ENCODE results near the gene CDH23.

CDH23 gene

DNA sequence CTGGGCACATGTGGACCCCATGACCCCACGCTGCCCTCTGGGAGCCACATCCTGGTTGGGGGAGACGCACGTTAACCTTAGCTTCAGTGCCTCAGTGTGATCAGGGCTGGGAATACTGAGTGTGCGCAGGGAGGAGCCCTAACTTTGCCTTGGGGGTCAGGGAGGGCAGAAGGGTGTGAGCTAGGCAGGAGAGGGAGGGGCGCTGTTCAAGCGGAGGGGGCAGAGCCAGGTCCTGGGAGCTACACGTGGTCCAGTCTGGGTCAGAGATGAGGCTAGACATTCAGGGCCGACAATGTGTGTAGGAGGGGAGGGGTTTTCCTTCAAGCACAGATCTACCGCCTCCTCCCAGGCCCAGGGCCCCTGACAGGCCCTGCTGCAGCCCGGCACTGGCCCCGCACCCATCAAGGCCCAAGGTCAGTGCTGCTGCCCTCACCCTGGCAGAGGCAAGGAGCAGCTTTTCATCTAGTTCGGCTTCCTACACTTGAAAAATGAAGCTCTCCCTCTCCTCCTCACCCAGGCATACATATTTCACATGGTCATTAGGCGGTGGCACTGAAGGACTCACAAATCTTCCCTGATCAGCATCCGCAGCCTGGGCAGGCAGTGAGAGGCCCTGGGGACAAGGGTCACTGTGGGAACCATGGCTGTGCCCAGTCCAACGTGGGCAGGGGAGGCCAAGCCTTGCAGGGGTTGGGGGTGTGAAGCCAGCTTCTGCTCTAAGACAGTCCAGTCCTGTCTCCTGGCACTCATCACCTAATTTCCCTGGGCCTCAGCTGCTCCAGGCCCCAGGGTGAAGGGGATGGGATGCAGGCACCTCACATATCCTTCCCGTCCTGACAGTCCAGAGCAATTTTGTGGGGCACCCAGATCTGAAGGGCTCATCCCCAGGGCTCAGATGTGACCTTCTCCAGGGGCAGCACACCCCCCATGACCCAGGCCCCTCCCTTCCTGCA, 275.6 kb downstream of the CDH23 start:
- DNase-seq = no peak

DNA sequence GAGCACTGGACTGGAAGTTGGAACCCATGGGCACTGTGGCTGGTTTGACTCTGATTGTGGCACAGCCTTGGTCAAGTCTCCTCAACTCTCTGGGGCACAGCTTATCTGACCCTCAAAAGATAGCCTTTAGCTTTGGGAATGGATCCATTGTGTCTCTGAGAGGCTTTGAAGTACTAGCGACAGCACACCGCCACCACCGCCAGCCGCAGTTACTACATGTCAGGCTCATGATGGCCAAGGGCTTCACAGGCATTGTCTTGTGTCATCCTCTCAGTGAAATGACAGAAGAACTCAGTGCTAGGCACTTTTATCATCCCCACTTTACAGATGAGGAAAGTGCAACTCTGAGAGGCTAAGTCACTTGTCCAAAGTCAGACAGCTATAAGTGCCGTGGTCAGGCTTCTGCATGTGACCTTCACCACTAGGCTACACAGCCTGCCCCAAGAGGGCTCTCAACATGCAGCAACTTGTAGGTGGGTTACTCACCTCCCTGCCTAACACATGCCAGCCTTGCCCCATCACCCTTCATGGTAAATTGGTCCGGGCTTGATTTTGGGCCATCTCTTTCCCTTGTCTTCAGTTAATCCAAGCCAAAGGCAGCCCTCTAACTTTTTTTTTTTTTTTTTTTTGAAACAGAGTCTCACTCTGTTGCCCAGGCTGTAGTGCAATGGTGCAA, 278.7 kb downstream of the CDH23 start:
- DNase-seq = no peak

DNA sequence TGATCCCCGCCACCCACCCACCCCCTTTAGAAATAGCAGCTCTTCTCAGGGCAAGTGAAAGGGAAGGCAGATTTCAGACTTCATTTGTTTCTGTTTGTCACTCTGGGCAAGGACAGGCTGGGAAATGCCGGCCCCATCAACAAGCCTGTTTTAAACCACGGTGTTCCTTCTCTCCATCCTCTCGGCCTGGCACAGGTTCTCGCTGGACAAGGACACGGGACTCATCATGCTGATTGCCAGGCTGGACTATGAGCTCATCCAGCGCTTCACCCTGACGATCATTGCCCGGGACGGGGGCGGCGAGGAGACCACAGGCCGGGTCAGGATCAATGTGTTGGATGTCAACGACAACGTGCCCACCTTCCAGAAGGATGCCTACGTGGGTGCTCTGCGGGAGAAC, 280.5 kb downstream of the CDH23 start:
- DNase-seq = no peak

DNA sequence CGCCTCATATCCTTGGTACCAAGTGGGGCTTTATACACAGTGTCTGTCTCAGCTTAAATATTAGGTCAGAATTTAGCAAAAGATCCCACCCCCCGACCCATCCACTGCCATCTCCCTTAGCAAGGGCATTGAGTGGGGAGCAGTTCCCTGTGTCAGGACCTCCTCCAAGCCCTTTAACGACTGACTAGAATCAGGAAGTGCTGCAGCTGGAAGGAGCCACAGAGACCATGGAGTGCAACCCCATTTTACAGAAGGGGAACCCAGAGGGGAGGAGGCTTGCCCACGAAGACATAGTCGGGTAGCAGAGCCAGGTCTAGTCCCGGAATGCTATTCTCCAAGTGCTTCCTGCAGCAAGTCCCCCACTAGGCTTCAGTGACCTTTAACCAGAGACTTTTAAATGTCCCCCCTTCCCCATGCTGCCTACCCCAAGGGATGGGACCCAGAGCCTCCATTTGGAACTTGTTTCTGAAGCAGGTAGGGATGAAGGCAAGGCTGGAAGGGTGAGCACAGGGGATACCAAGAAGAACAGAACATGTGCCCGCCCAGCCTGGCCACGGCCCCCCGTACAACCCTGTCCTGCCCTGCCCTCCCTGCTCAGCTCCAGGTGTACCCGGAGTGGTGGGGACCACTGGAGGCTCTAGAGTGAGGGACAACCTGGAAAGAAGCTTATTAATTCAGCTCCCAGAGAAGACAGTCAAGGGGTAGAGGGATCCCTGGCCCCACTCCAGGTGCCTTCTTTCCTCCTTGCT, 281.5 kb downstream of the CDH23 start:
- DNase-seq = no peak

DNA sequence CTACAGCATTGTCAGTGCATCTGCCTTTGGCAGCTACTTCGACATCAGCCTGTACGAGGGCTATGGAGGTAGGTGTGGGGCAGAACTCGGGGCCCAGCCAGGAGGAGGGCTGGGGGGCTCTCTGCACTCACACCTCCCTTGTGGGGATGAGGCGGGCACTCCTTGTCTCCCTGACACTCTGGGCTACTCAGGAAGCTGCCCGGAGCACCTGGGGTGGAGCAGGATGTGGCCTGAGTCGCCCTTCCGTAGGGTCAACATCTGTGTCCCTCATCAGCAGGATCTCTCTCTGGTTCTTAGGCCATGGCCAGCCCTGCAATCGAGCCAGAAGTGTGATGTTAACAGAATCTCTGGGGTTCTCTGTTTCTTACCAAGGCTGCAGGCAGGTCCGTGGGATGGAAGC, 282.7 kb downstream of the CDH23 start:
- DNase-seq = no peak

DNA sequence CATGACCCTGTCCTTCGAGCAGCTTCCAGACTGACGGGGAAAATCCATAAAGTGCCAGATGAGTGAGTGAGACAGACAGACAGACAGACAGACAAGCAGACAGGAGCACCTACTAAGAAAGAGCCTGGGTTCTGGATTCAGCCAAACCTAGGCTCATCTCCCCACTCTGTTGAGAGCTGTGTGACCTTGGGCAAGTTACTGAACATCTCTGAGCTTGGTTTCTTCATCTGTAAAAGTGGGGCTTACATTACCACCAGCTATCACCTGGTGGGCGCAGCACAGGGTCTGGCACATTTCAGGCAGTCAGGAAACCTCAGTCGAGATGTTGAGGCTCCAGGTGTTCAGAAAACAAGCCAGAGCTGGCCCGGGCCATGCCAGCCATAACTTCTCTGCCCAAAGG, 285.3 kb downstream of the CDH23 start:
- no peak for DNase-seq

DNA sequence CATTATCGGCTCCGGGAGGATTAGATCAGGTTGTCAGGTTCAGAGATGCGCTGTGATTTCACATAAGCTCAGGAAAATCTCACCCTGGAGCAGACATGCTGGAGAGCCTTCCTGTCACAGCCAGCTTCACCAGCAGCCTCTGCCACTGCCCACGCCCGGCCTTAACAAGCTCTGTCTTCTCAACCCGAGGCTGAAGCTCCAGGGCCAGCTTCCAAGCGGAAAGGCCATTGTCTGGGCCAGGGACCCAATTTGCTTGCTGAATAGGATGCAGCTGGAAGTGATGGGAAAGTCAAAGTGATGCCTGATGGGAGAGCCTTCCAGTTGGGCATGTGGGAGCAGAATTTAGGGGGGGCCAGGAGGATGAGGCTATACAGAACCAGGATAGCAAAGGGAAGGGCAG, 286.6 kb downstream of the CDH23 start:
- no peak for DNase-seq

DNA sequence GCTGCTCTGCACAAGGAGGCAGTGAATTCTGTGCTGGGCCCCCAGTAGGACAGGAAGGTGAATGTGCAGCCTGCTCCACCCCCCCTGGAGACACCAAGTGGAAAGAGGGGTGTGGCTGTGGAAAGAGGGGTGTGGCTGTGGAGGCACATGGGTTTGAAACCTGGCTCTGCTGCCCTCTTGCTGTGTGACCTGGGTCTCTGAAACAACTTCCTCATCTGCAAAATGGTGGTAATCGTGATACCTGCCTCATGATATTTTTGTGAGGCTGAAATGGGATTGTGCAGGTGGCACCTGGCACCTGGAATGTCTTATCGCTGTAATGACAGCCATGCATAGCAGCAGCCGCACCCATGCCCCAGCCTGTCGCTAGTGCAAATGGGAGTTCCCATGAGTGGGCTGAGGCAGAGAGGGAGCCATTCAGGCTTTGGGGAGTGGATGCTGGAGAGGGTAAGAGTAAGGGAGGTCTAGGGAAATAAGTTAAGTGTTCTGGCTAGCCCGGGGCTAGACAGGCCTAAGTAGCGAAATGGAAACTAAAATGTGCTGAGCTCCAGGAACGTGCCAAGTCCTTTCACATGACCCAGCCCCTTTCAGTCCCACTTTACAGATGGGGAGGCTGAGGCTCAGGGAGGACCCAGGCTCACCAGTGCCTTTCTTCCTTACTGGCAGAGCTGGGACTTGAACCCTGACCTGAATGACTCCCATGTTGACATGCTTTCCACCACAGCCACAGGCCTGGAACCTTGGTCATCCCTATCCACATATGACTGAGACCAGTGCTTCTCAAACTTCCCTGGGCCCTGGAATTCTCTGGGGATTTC, 287.8 kb downstream of the CDH23 start:
- DNase-seq = no peak

DNA sequence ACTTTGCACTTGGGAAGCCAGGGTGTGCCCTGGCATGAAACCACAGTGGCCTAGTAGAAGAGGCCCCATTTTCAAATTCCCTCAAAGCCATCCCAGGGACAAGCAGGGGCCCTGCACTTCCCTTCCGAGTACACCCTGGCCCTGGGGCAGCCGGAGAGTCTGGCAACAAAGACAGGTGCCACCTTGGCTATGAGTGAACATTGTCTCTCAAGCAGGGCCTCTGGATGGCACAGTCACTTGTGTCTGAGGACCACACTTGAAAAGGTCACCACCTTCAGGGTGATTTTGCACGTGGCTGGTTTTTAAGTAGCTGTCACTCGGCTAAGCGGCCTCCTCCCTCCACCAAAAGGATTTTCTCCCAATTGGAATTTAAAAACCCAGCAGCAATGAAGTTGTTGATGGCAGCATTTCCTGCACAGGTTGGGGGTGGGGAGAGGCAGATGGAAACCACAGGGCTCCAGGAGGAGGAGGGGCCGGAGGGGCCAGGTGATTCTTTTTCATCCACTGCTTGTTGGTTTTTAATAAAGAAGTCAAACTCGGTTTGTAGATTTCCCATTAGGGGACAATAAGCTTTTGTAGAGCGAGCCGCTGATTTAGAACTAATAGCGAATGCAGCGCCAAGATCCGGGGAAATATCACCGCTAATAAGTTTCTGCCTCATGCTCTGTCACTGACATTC, 289.0 kb downstream of the CDH23 start:
- no peak for DNase-seq

DNA sequence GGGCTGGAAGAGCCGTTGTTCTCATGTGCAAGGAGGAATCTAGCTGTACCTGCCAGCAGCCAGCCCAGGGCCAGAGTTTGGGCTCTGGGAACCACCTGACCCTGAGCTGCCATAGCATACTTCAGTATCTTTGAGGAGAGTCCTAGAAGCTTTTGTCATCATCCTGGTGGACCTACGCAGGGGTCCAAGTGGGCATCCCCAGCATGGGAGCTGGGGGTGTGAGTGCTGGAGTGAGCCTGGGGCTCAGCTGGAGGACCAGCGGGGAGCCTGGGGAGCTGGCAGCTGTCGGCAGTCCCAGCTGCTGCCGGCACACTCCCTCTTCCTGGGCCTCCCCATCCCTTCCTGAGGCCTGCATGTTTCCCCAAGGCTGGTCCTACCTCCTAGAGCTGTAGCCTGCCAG, 290.4 kb downstream of the CDH23 start:
- DNase-seq = no peak

DNA sequence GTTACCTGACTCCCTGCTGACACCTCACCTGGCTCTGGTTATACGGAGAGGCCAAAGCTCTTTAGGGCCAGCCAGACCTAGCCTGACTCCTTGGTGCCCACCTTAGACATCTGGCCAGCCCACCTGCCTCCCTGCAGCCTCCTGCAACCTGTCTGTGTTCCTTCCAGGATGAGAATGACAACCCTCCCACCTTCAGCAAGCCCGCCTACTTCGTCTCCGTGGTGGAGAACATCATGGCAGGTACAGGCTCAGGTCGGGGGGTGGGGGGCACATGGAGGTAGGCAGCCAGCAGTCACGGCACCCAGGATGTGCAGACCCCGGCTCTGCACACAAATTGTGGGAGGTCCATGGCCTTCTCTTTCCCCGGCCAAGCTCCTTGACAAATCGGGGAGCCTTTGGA, 290.8 kb downstream of the CDH23 start:
- DNase-seq = no peak

DNA sequence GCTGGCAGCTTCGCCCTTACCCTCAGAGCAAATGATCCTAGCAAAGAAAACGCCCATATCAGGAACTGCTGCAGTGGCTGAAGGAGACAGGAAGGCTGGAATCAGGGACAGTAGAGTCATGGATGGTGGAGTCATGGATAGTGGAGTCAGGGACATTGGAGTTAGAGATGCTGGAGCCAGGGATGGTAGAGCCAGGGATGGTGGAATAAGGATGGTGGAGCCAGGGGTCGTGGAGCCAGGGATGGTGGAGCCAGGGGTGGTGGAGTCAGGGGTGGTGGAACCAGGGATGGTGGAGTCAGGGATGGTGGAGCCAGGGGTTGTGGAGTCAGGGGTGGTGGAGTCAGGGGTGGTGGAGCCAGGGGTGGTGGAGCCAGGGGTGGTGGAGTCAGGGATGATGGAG, 291.5 kb downstream of the CDH23 start:
- no peak for DNase-seq

DNA sequence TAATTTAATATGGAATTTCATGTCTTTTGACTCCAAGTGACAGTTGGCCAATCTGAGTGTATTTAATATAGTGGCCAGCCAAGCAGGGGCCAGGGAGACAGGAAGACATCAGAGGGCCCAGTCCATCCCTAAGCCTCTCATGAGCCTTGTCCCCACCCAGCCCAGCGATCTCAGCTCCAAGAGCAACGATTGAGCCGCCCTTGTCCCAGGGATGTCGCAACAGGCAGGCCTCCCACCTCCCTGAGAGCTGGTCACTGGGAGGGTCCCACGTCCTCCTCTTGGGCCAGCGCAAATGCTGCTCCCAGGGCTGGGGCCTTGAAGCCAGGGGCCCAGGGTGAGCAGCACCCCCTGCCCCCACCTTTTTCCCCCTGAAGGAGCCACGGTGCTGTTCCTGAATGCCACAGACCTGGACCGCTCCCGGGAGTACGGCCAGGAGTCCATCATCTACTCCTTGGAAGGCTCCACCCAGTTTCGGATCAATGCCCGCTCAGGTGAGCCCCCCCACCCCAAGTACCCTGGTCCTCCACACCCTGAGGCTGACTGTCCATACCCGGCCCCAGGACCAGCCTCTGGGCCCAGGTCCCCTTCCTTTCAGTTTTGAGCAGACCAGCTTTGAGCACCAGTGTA, 293.5 kb downstream of the CDH23 start:
- no peak for DNase-seq

DNA sequence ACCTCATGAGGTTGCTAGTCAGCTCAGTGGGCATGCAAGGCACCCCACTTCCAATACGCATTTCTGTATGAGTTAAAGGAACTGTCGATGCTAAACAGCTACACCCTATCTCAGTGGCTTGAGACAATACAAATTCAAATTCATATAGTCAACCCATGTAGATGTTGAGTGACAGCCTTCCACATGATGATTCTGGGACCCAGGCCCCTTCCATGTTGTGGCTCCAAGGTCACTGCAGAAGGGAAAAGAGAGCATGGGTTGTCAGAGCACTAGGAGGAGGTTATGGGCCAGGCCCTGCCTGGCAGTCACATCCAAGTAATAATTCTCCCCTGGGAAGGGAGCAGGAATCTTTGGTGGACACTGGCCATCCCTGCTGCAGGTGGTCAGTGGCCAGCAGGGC, 294.7 kb downstream of the CDH23 start:
- no peak for DNase-seq

DNA sequence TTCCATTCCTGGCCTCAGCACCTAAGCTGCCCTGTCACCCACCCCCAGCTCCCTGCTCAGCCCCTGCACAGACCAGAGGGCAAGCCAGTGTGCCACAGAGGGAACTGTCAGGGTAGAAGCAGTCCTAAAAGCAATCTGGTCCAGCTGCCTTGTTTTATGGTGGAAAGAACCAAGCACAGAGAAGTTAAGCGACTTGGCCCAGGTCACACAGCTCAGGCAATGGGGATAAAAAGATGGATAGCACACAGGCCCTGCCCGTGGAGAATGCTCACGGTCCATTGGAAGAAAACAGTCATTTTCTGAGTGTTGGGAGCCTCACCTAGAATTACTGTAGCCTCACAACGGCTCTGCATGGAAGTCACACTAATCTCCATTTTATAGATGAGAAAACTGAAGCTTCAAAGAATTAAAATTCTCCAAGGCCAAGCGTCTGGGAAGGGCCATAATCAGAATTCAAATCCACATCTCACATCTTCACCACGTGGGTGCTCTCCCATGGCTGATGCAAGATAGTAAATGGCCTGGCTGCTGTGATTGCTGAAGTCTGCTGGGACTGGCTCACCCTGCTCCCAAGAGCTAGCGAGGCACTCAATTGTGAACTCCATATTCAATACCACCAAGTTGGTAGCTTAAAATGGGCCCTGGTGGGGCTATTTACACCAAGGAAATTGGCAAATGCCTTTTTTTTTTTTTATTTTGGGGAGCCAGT, 296.0 kb downstream of the CDH23 start:
- DNase-seq = no peak

DNA sequence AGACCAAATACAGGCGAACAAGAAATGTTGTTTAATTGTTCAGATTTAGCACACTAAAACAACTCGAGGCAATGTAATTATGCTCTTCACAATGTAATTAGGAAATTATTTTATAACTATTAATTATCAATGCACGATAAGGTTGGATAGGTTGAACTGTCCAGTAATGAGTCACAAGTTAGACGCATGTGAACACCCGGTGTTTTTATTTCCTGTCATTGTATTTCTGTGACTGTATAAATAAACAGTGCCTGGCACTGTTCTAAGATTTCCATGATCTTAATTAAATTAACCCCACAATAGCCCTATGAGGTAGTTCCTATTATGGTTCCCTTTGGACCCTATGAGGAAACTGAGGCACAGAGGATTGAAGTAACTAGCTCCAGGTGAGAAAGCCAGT, 296.7 kb downstream of the CDH23 start:
- DNase-seq = no peak

DNA sequence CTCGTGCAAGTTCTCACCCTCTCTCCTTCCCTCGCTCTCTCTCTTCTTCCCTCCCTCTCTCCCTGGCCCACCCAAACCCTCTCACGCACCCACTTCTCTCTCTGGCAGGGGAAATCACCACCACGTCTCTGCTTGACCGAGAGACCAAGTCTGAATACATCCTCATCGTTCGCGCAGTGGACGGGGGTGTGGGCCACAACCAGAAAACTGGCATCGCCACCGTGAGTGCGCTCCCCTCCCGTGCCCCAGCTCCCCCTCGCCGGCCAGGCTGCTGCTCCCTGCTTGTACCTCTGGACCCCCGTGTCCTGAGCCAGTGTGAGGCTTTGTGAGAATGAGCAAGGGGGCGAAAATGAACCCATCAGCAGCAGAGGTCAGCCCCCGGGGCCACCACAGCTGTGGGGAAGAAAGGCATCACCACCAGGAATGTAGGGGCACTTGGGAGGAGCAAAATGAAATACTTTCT, 297.4 kb downstream of the CDH23 start:
- DNase-seq = no peak

DNA sequence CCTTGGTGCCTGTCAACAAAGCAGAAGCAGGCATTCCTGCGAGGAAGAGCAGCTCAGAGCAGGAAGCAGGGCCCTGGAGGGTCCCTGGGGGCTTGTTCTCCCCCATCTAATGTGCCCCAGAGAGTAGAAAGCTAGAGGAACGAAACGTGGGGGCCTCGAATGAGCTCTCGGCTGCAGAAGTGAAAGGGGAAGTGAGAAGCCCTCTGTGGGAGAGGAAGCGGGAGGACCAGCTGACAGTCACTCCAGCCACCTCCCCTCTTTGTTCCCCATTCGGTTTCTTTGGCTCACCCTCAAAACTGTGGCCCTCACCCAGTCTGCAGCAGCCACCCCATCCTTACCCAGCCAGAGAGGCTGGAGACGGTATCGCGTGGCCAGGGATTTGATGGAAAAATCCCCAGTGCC, 297.8 kb downstream of the CDH23 start:
- DNase-seq = no peak

DNA sequence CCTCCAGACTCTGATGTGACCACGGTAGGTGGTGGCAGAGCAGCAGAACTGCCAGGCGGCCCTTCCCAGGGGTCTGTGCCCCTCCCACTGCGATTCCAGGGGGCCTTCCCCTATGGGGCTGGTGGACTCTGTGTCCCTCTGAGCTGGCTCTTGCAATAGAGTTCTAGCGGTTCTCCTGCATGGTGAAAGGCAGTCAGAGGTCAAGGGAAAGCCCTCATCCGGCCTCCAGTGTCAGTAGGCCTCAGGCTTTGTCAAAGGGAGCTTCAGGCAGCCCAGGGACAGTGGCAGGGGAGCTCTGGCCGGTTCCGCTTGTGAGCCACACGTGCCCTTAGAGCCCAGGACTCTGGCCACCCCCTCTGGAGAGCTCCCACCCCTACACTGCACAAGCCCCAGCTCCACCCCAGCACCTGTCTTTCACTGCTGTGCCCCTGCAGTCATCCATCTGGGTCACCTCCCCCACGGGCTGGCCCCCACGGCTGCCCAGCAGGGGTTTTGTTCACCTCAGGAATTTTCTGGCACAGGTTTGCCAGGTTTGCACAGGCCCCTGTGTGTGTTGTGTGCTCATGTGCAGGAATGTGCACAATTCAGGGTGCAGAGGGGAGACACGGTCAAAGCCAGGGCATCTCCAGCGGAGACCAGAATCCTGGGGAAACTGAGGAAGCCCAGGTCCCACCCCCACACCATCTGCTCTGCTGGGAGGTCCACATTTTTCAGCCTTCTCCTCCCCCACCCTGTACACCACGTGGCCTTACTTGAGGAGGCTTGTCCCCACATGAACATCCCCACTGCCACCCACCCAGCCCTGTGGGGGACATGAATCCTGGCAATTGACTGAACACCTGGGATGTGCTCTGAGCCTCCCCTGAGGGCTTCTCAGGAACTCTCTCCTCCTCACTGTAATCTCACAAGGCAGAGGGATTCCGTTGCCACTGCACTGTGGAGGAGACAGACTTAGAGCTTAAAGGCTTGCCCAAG, 299.1 kb downstream of the CDH23 start:
- DNase-seq = no peak
